GM19043 (cell line): ENCODE data around the gene PCED1B.
"Not testable (repeated sequence)": the region's sequence is repeated elsewhere in the genome, so short reads cannot be mapped to it uniquely, and the experiment has no call there.

ENCODE experiments used
- ATAC-seq: cut with Tn5 transposase; IDR thresholded peaks from one replicate; pipeline ENCODE4 v1.9.1; 2021; ENCODE audit warnings: low read depth; ENCODE audit not compliant: unreplicated experiment

PCED1B gene

GRCh38 chr12:47159348-47159747 is 79.9 kb downstream of the PCED1B start:
- no peak for ATAC-seq

GRCh38 chr12:47160316-47161244 is 81.2 kb downstream of the PCED1B start:
- ATAC-seq: no peak

- no peak for ATAC-seq
Observed at GRCh38 chr12:47164116-47164515, 84.7 kb downstream of the PCED1B start.

GRCh38 chr12:47164724-47165439 is 85.5 kb downstream of the PCED1B start:
- no peak for ATAC-seq

- no peak for ATAC-seq
Observed at GRCh38 chr12:47165934-47166333, 86.5 kb downstream of the PCED1B start.

- no peak for ATAC-seq
Observed at GRCh38 chr12:47166365-47166764, 86.9 kb downstream of the PCED1B start.

- not testable (repeated sequence) for ATAC-seq
Observed at GRCh38 chr12:47170281-47170680, 90.9 kb downstream of the PCED1B start.

- ATAC-seq: no peak
Observed at GRCh38 chr12:47178014-47178413, 98.6 kb downstream of the PCED1B start.

GRCh38 chr12:47182164-47182938 is 102.9 kb downstream of the PCED1B start:
- not testable (repeated sequence) for ATAC-seq

- no peak for ATAC-seq
Observed at GRCh38 chr12:47184229-47184628, 104.8 kb downstream of the PCED1B start.

- no peak for ATAC-seq
Observed at GRCh38 chr12:47184813-47185212, 105.4 kb downstream of the PCED1B start.

- ATAC-seq: no peak
Observed at GRCh38 chr12:47186246-47186645, 106.8 kb downstream of the PCED1B start.

- no peak for ATAC-seq
Observed at GRCh38 chr12:47188576-47189441, 109.4 kb downstream of the PCED1B start.

GRCh38 chr12:47189728-47190127 is 110.3 kb downstream of the PCED1B start:
- no peak for ATAC-seq

- ATAC-seq: no peak
Observed at GRCh38 chr12:47190271-47190750, 110.9 kb downstream of the PCED1B start.

- ATAC-seq: no peak
Observed at GRCh38 chr12:47190905-47191304, 111.5 kb downstream of the PCED1B start.

- ATAC-seq: no peak
Observed at GRCh38 chr12:47192051-47192450, 112.6 kb downstream of the PCED1B start.

- no peak for ATAC-seq
Observed at GRCh38 chr12:47193066-47193465, 113.6 kb downstream of the PCED1B start.

- ATAC-seq: no peak
Observed at GRCh38 chr12:47194501-47194900, 115.1 kb downstream of the PCED1B start.

- no peak for ATAC-seq
Observed at GRCh38 chr12:47200446-47200845, 121.0 kb downstream of the PCED1B start.
